Testis (tissue), 5 donors: Measurements from ENCODE around the gene FUT8. TPM values are rescaled to one million over a fixed set of nuclear protein-coding genes. Genes with fewer than 3 reads are reported as not detected.

Source experiments
- DNase-seq: peaks from one replicate; pipeline ENCODE4 v3.0.0-alpha.2; 2019
- H3K27ac ChIP-seq, 2 donors: fragments of 200-600 bp; sonication (generic); one replicate each; pipeline ENCODE4 v1.5.1; 2019
- H3K27me3 ChIP-seq: fragments of 200-600 bp; sonication (generic); one replicate; pipeline ENCODE4 v1.5.1; 2019
- H3K36me3 ChIP-seq: fragments of 200-600 bp; sonication (generic); one replicate; pipeline ENCODE4 v1.5.1; 2017; ENCODE audit warnings: low read depth; ENCODE audit errors: missing control alignments
- H3K4me1 ChIP-seq: fragments of 200-600 bp; sonication (generic); one replicate; pipeline ENCODE4 v1.5.1; 2019
- H3K4me3 ChIP-seq, 2 donors: fragments of 200-600 bp; sonication (generic); one replicate each; pipeline ENCODE4 v1.5.1; 2017 to 2019
- H3K9me3 ChIP-seq: fragments of 200-600 bp; sonication (generic); one replicate; pipeline ENCODE4 v1.5.1; 2017
- CTCF ChIP-seq, 3 experiments: fragments of 450-650 bp in 2 of 3; fragments of 200-600 bp in 1 of 3; sonication (generic) in 1 of 3; IDR thresholded peaks; one replicate each; pipeline ENCODE4 v1.5.1; 2016 to 2019; ENCODE audit warnings: antibody characterized with exemption in 3 of 3, mild to moderate bottlenecking in 2 of 3, moderate library complexity in 1 of 3
- POLR2A ChIP-seq: fragments of 450-650 bp; IDR thresholded peaks from one replicate; pipeline ENCODE4 v1.6.1; 2017; ENCODE audit warnings: antibody characterized with exemption, mild to moderate bottlenecking, moderate library complexity
- WGBS, 2 donors: methylation state at CpG; one replicate each; pipeline ENCODE4 v1.1.5; 2018; 5-methylcytosine and 5-hydroxymethylcytosine counted together
- intact Hi-C: fragments of 100-400 bp; cut with DNase I; formaldehyde crosslinking; loops from one replicate; pipeline ENCODE4 v1.15.1; 2023; ENCODE audit warnings: low total_unique reads
- long read RNA-seq, 2 donors: transcript quantifications; one replicate each; lab custom pipeline, GENCODE V29; 2026
- polyA plus RNA-seq: library from polyadenylated mRNA; stranded (reverse); fragments of 350-450 nt; fragmentation: Illumina TruSeq; extraction: RNeasy Lipid Tissue Mini Kit (QIAGEN cat#74804); gene quantifications from one replicate; pipeline ENCODE4 v1.2.3, GENCODE V29; 2014; ENCODE audit warnings: low read depth, low replicate concordance; ENCODE audit not compliant: insufficient read depth
- total RNA-seq, 2 donors: library from RNA; depleted of rRNA; stranded (reverse); fragments of >200 nt; gene quantifications; one replicate each; pipeline ENCODE4 v1.2.3, GENCODE V29; 2016

Gene FUT8
- total RNA-seq (10 to 100 TPM; 58.7 to 68.3 TPM), polyA plus RNA-seq (47.1 TPM)
- long read RNA-seq, donor 1, full-length matches to known transcripts, result 2 of 2 reads
- long read RNA-seq, donor 1, partial matches to known transcripts, result 0 of 2 reads
- long read RNA-seq, donor 1, other reads (novel, unspliced or antisense), result 0 of 2 reads
- long read RNA-seq, donor 2, full-length matches to known transcripts, result 1 of 1 reads
- long read RNA-seq, donor 2, partial matches to known transcripts, result 0 of 1 reads
- long read RNA-seq, donor 2, other reads (novel, unspliced or antisense), result 0 of 1 reads

- peak; percentile 95 for DNase-seq
- Histone ChIP-seq H3K27me3 (no peaks in the 10 kb centered on the region), H3K36me3 (no peaks in the 10 kb centered on the region), H3K4me3 (peak within 1 kb of the TSS; percentile 79 to 94), H3K27ac (peak within 1 kb of the TSS; percentile 94 to 96), H3K9me3 (no peaks in the 10 kb centered on the region), H3K4me1 (no peaks in the 10 kb centered on the region)
- intact Hi-C loops, result loop anchor here (10.0 kb wide), 1 partner anchor 413 kb away; no protein-coding TSS in a partner anchor
- peak; percentile 39 to 51 (median 49) for TF ChIP-seq CTCF (IDR thresholded peaks at IDR 0.05)
- TF ChIP-seq POLR2A, result peak; percentile 27
- 0% methylated on average over 4 to 62 of the region's 85 CpGs for WGBS, 2 donors
Observed at GRCh38 chr14:65412032-65412846, at the start of gene FUT8. FUT8 (plus strand) TSS chr14:65412730; CDS start chr14:65561564, 148,834 bp downstream.

GRCh38 chr14:65366802-65367565 lies 45.5 kb upstream of the FUT8 start:
- no peak for TF ChIP-seq POLR2A
- no peak for TF ChIP-seq CTCF (IDR thresholded peaks at IDR 0.05)
- Histone ChIP-seq H3K9me3 (no peaks in the 10 kb centered on the region), H3K27me3 (no peaks in the 10 kb centered on the region), H3K36me3 (no peaks in the 10 kb centered on the region), H3K27ac (no peak overlapping the region), H3K4me3 (no peak overlapping the region), H3K4me1 (no peaks in the 10 kb centered on the region)
- intact Hi-C loops, result no loop called here
- WGBS, 2 donors, result 74 to 77% methylated on average over 3 of the region's 3 CpGs
- no peak for DNase-seq

GRCh38 chr14:65369560-65369959 lies 43.0 kb upstream of the FUT8 start:
- H3K27me3 ChIP-seq, result no peaks in the 10 kb centered on the region
- WGBS, 2 donors, result 76 to 94% methylated on average over 1 of the region's 1 CpG
- H3K36me3 ChIP-seq, result no peaks in the 10 kb centered on the region
- no peak overlapping the region for H3K27ac ChIP-seq
- intact Hi-C loops, result no loop called here
- no peak for DNase-seq
- no peaks in the 10 kb centered on the region for H3K4me1 ChIP-seq
- no peak for TF ChIP-seq CTCF (IDR thresholded peaks at IDR 0.05)
- no peak for TF ChIP-seq POLR2A
- H3K9me3 ChIP-seq, result no peaks in the 10 kb centered on the region
- no peak overlapping the region for H3K4me3 ChIP-seq

DNA sequence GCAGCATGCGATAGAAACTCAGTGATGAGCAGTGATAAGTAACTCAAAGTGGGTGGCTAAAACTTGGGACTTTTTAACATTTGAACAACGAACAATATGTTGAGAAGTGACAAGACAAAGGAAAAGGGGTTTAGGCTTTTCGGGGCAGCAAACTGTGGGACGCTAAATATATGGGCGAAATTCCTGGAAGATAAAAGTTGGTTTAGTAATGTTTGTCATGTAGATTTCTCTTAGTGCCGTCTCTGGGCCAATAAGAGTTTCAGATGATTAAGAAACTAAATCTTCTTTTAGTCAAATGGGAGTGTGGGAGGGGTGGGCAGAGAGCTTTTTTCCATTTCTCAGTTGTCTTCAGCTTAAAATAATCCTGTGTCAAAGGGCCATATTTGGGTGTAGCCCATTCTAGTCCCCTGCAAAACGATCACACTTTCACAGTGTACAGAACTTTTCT lies 41.7 kb upstream of the FUT8 start:
- Histone ChIP-seq H3K4me1 (no peaks in the 10 kb centered on the region), H3K27me3 (no peaks in the 10 kb centered on the region), H3K36me3 (no peaks in the 10 kb centered on the region), H3K4me3 (no peak overlapping the region), H3K27ac (no peak overlapping the region), H3K9me3 (no peaks in the 10 kb centered on the region)
- WGBS, 2 donors, result 74 to 83% methylated on average over 7 of the region's 7 CpGs
- no peak for DNase-seq
- TF ChIP-seq POLR2A (no peak), CTCF (IDR thresholded peaks at IDR 0.05) (no peak)
- intact Hi-C loops, result no loop called here
